ENCODE measurements around the gene ZG16B. TPM values are rescaled to one million over a fixed set of nuclear protein-coding genes. Genes with fewer than 3 reads are reported as not detected.

Gene ZG16B
- total and polyA plus RNA-seq, 2 donors (not counting 1 experiment from before 2014, with no cell fraction given) = not detected

GRCh38 chr16:2814551-2815298, 15.4 kb upstream of the ZG16B start:
- ChIA-PET POLR2A (no interaction called here), CTCF (no interaction called here)
- H3K4me1 Mint-ChIP-seq = no peaks in the 10 kb centered on the region
- H3K27me3 Mint-ChIP-seq = peaks cover 21% of the 10 kb centered on the region
- no peak overlapping the region for H3K4me3 Mint-ChIP-seq
- H3K36me3 ChIP-seq (replicated peaks in 1 of 2; ENCODE audit: control extremely low read depth in 1 of 2, control insufficient read depth in 1 of 2, extremely low read depth in 1 of 2, insufficient read depth in 2 of 2, low read length in 1 of 2) = no peaks in the 10 kb centered on the region
- H3K4me3 ChIP-seq (ENCODE audit: control extremely low read depth in 1 of 5, extremely low read depth in 1 of 5, insufficient read depth in 1 of 5, low read depth in 2 of 5, low read length in 4 of 5) = no peak overlapping the region
- no peak overlapping the region for H2AFZ ChIP-seq (ENCODE audit: insufficient read depth, low read depth, low read length, poor library complexity, severe bottlenecking)
- no peaks in the 10 kb centered on the region for H3K4me1 ChIP-seq (ENCODE audit: control insufficient read depth in 2 of 2, insufficient read depth in 2 of 2, low read length in 2 of 2)
- H3K9me3 ChIP-seq (ENCODE audit: control extremely low read depth in 1 of 3, control insufficient read depth in 2 of 3, insufficient read depth in 1 of 3, low read length in 2 of 3) = no peaks in the 10 kb centered on the region
- intact Hi-C loops (cut with micrococcal nuclease) = no loop called here
- H4K20me1 ChIP-seq (ENCODE audit: control insufficient read depth, insufficient read depth, low read length, poor library complexity, severe bottlenecking) = no peaks in the 10 kb centered on the region
- no peak overlapping the region for H3K4me2 ChIP-seq (replicated peaks; ENCODE audit: low read depth, low read length, poor library complexity, severe bottlenecking)
- H3K27ac ChIP-seq (ENCODE audit: low read length in 2 of 2) = no peak overlapping the region
- no peaks in the 10 kb centered on the region for H3K79me2 ChIP-seq (ENCODE audit: control insufficient read depth, insufficient read depth, low read length)
- WGBS (ENCODE audit: insufficient coverage) = 87% methylated on average over 20 of the region's 20 CpGs
- no peaks in the 10 kb centered on the region for H3K9me3 Mint-ChIP-seq (ENCODE audit: insufficient read depth)
- ATAC-seq (ENCODE audit: low read depth) (no peak), DNase-seq (no peak)
- no peak overlapping the region for H3K9ac ChIP-seq (ENCODE audit: low read length)
- no peak overlapping the region for H3K27ac Mint-ChIP-seq
- H3K27me3 ChIP-seq (replicated peaks in 1 of 4; ENCODE audit: control extremely low read depth in 1 of 4, control insufficient read depth in 3 of 4, insufficient read depth in 4 of 4, low read length in 3 of 4) = peaks cover 0 to 12% (median 2%) of the 10 kb centered on the region in 4 experiments
- TF ChIP-seq CTCF (IDR thresholded peaks at IDR 0.05) = no peak
- no peak for TF ChIP-seq EZH2 (IDR thresholded peaks at IDR 0.05; ENCODE audit: borderline replicate concordance, insufficient read depth, low read depth, low read length, poor library complexity, severe bottlenecking)

GRCh38 chr16:2815299-2815771, 14.8 kb upstream of the ZG16B start:
- H3K27ac Mint-ChIP-seq = no peak overlapping the region
- H3K9me3 Mint-ChIP-seq (ENCODE audit: insufficient read depth) = no peaks in the 10 kb centered on the region
- Histone ChIP-seq H3K4me2 (replicated peaks; ENCODE audit: low read depth, low read length, poor library complexity, severe bottlenecking) (no peak overlapping the region), H3K4me1 (ENCODE audit: control insufficient read depth in 2 of 2, insufficient read depth in 2 of 2, low read length in 2 of 2) (no peaks in the 10 kb centered on the region), H3K27ac (ENCODE audit: low read length in 2 of 2) (no peak overlapping the region), H3K27me3 (replicated peaks in 1 of 4; ENCODE audit: control extremely low read depth in 1 of 4, control insufficient read depth in 3 of 4, insufficient read depth in 4 of 4, low read length in 3 of 4) (peaks cover 0 to 12% (median 2%) of the 10 kb centered on the region in 4 experiments), H3K79me2 (ENCODE audit: control insufficient read depth, insufficient read depth, low read length) (no peaks in the 10 kb centered on the region), H3K9ac (ENCODE audit: low read length) (no peak overlapping the region), H4K20me1 (ENCODE audit: control insufficient read depth, insufficient read depth, low read length, poor library complexity, severe bottlenecking) (no peaks in the 10 kb centered on the region), H2AFZ (ENCODE audit: insufficient read depth, low read depth, low read length, poor library complexity, severe bottlenecking) (no peak overlapping the region), H3K4me3 (ENCODE audit: control extremely low read depth in 1 of 5, extremely low read depth in 1 of 5, insufficient read depth in 1 of 5, low read depth in 2 of 5, low read length in 4 of 5) (no peak overlapping the region), H3K36me3 (replicated peaks in 1 of 2; ENCODE audit: control extremely low read depth in 1 of 2, control insufficient read depth in 1 of 2, extremely low read depth in 1 of 2, insufficient read depth in 2 of 2, low read length in 1 of 2) (no peaks in the 10 kb centered on the region), H3K9me3 (ENCODE audit: control extremely low read depth in 1 of 3, control insufficient read depth in 2 of 3, insufficient read depth in 1 of 3, low read length in 2 of 3) (no peaks in the 10 kb centered on the region)
- H3K4me3 Mint-ChIP-seq = no peak overlapping the region
- POLR2A ChIA-PET = no interaction called here
- CTCF ChIA-PET = no interaction called here
- H3K4me1 Mint-ChIP-seq = no peaks in the 10 kb centered on the region
- ATAC-seq (ENCODE audit: low read depth) = no peak
- no peak for DNase-seq
- intact Hi-C loops (cut with micrococcal nuclease) = no loop called here
- peaks cover 17% of the 10 kb centered on the region for H3K27me3 Mint-ChIP-seq
- TF ChIP-seq CTCF (IDR thresholded peaks at IDR 0.05) (no peak), EZH2 (IDR thresholded peaks at IDR 0.05; ENCODE audit: borderline replicate concordance, insufficient read depth, low read depth, low read length, poor library complexity, severe bottlenecking) (no peak)
- WGBS (ENCODE audit: insufficient coverage) = 73% methylated on average over 5 of the region's 10 CpGs
